ENCODE data around the gene KRT84.

Gene KRT84, protein sequence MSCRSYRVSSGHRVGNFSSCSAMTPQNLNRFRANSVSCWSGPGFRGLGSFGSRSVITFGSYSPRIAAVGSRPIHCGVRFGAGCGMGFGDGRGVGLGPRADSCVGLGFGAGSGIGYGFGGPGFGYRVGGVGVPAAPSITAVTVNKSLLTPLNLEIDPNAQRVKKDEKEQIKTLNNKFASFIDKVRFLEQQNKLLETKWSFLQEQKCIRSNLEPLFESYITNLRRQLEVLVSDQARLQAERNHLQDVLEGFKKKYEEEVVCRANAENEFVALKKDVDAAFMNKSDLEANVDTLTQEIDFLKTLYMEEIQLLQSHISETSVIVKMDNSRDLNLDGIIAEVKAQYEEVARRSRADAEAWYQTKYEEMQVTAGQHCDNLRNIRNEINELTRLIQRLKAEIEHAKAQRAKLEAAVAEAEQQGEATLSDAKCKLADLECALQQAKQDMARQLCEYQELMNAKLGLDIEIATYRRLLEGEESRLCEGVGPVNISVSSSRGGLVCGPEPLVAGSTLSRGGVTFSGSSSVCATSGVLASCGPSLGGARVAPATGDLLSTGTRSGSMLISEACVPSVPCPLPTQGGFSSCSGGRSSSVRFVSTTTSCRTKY

DNA sequence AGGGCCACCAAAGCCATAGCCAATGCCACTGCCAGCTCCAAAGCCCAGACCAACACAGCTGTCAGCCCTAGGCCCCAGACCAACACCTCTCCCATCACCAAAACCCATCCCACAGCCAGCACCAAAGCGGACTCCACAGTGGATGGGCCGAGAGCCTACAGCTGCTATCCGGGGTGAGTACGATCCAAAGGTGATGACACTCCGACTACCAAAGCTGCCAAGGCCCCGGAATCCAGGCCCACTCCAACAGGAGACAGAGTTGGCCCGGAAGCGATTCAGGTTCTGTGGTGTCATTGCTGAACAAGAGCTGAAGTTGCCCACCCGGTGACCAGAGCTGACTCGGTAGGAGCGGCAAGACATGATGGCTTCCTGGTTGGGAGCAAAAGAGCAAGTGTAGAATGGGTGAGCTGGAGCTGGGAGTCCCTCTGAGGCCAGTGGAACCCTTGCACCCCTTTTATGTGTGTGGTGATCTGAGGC is at the start of gene KRT84:
TSS of gene KRT84 (minus strand) at position 427 of the 477 bp plus-strand sequence. CDS start at position 360, 67 bp downstream.
- DNase-seq (ENCODE audit: low spot score) = no peak

DNA sequence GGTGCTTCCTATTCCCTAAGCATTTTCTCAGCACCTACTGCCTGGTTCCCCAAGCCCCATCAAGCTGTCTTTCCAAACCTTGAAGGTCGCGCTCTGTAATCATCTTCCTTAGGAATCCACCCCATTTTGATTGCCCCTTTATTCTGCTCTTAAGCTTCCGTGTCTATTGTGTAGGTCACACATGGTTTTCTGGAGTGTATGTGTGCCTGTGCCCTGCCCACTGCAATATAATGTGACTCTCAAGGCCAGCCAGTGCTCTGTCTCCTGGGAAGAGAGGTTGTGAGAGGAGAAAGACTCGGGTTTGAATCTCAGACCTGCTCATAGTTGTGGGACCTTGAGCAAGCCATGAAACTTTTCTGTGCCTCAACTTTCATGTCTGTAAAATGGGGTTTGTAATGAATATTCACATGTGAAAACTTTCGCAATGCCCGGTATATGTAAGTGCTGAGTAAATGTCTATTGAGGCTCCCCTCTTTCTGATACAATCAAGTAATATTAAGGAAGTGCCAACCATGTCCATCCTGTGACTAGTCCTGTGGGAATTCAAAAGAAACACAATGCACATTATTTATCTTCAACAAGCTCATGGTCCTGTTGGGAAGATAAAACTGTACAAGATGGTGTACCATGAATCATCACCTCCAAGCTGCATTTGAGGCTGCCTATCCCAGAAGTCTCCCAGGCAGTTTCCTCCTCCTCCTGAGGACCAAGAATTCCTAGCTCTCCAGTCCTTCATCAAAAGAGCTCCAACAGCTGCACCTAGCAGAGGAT is 49.5 kb upstream of the KRT84 start:
- DNase-seq (ENCODE audit: low spot score) = no peak

DNA sequence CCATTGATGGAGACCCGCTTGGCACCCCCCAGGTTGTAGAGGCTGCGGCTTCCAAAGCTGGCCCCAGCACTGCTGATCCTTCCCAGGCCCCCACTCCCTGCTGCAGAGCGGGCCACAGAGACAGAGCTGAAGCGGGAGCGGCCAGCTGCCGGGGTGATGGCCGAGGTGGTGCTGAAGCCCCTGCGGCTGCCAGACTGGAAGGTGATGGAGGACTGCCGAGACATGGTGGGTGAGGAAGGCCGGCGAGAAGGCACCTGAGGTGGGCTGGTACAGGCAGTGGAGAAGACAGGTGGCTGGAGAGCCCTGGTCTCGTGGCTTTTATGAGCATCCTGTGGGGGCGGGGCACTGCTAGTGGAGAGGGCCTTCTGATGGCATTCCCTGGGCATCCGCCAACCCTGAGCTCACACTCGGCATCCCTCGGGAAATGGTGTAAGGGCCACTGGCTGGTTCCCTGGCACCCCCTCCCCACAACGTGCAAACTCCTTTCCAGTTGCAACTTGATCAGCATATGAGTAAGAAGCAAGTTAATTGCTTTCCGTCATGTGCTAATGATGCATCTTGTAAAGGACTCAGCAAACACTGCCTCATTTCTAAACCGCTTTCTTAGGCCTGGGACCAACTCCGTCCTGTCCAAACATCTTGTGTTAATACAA is 48.8 kb upstream of the KRT84 start, which contains the start of gene KRT75:
TSS of gene KRT75 (minus strand) at position 291 of the 653 bp plus-strand sequence. CDS start at position 224, 67 bp downstream.
- no peak for DNase-seq (ENCODE audit: low spot score)

DNA sequence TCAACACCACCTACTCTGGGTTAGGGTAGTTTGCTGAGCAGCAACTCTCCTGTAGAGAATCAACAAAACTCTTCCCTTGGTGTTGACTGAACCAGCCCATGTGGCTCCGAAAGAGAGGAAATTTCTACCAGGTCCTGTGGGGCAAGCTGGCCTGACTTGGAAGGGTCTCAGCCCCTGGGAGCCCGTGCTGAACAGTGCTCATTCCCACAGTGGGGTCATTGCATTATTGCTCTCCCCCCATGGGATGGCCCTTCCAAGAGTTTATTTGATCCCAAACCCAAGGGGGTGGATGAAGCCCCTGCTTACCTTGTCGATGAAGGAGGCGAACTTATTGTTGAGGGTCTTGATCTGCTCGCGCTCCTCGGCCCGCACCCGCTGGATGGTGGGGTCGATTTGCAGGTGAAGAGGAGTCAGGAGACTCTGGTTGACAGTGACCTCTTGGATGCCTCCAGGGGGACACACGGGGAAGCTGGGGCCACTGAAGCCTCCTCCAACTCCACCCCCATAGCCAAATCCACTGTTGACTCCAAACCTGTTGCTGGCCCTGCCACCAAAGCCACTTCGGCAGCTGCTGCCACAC is 48.1 kb upstream of the KRT84 start:
- no peak for DNase-seq (ENCODE audit: low spot score)

DNA sequence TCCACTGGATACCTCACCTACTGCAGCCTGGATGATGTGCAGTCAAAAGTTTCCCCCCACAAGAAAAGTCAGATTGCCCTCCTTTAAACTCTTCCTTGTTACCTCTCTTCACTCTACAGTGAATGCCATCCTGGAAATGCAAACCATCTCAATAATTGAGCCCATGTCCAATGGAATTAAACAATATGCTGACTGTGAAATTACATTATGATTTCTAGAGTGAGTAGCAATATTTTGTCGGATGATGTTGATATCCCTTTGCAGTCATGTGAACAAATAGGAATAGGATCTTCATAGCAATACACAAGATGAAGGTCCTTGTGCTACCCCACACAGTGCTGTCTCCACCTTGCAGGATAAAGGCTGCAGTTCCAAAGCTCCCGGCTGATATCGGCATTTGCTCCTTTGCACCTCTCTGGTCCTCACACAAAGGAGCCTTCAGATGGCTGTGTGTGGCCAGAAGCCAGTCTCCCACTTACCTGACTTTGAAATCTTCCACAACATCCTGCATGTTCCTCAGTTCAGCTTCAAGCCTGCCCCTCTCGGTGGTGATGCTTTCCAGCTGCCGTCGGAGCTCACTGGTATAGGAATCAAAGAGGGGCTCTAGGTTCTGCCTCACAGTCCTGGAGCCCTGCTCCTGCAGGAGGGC is 47.2 kb upstream of the KRT84 start:
- no peak for DNase-seq (ENCODE audit: low spot score)

DNA sequence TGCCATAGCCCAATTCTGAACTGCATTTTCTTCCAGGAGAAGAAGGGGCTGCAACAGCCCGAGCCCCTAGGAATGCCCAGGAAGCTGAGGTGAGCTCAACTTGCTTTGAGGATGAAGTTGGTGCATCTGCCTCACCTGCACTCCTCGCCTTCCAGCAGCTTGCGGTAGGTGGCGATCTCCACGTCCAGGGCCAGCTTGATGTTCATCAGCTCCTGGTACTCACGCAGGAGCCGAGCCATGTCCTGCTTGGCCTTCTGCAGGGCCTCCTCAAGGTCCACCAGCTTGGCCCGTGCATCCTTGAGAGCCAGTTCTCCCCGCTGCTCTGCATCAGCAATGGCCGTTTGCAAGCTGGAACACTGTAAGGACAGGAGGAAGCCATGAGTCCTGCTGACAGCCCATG is 42.7 kb upstream of the KRT84 start:
- DNase-seq (ENCODE audit: low spot score) = no peak

DNA sequence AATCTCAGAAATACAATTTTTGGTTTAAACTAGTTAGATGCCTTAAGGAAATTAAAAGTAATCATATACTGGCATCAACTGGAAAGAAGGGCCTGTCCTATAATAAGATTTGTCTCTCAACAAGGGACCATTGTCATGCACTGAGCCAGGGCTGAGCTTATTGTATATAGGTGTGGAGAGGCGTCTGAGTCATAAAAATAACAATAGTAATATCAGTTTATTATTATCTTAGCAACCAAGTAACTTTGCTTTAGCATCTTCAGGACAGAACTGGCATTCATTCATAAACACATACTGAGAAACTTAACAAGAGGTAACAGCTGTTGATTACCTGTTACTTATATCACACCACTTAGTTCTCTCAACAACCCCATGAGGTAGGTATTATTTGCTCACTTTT is 41.6 kb upstream of the KRT84 start:
- no peak for DNase-seq (ENCODE audit: low spot score)

DNA sequence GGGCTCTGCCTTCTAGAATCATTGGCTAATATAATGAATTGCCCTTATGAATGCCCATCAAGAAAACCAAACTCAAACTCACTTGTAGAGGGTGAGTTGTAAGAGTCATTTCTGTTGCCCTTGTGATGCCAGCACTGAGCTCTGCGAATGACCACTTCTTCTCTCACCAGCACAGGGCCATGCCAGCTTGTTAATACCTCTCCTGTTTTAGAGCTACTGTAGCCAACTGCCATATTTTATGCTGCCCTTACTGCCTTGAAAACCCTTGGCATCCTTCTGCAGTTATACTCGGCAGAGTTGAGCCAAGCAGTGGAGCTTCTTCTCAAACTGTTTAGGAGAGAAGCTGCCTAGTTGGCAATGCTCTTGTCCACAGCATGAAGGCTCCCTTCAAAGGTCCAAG is 40.6 kb upstream of the KRT84 start:
- DNase-seq (ENCODE audit: low spot score) = no peak

DNA sequence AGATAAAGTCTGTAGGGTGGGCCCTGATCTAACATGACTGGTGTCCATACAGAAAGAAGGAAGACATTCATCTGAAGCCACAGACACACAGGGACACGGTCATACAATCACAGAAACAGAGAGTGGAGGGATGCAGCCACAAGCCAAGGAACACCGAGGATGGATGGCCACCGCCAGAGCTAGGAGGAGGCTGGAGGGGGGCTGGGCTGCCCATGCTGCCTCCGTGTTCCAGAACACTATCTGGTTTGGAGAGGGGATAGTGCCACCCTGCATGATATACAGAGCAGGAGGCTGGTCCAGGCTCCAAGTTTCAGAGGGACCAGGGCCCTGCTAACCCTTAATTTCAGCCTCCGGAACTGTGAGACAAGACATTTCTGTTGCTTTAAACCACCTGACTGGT is 40.0 kb upstream of the KRT84 start:
- DNase-seq (ENCODE audit: low spot score) = no peak

DNA sequence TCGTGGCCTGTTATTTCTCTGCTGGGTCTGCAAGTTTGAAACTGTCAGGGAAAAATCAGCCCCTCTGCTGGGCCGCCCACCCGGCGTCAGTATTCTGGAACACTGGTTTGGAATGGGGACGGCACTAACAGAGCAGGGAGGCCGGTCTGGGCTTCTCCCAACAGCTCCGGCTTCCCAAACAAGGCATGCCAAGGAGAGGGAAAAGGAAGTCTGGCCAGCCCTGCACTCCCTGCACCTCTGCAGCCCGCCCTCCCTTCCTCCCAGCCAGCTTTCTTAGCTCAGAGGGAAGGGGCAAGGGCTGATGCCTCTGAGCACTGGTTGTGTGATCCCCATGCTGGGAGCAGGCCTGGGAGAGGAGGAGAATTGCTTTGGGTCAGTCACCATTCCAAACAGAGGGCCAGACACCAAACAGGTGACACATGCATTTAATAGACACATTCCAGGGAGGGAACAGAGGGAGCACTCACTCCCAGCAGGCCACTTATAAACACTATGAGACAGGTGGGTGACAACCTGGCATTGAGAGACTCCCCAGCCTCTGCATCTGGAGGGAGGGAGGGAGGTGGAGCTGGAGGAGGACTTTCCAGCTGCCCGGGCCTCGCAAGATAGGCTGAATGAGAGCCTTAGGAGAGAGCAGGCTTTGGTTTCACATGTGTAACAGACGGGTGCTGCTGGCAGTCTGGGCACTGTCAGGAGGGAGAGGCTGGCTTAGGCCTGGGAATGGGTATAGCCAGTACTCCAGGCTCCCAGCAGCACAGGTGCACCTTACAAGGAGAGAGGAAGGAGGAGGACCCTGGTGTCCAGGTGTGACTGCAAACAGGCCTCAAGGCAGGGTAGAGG is 38.4 kb upstream of the KRT84 start:
- DNase-seq (ENCODE audit: low spot score) = no peak

DNA sequence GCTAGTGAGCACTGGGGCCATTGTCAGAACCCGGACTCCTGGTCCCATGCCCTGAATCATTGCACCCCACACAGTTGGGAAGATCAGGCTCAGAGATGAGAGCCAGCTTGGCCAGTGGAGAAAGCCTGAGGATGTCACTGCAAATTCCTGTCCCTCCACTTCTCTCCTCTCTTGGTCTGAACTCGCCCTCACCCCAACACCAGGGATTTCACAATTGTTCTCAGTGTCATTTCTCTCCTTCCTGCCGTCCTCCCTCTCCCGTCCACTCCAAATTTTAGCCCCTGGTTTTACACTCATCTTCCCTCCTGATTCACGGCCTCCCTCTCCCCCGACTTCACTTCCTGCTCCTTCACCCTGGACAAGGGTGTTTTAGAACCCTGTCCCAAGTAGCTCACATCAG is 37.6 kb upstream of the KRT84 start:
- DNase-seq (ENCODE audit: low spot score) = no peak

DNA sequence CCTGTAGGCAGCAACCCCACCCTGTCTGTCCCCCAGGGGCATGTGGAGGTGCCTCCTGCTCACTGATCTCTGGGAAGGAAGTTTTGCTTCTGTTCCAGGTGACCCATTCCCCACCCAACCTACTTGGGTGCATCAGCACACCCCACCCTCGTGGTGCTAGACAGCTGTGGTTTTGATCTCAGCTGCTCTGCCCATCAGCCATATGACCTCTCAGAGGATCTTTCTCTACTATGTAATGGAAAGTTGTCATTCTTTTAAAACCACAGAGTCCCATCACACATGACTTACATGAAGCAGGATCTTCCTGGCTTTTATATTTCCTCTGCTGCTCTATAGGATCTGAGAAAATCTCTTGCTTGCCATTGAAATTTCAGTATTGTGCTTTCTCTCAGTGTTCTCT is 34.2 kb upstream of the KRT84 start:
- DNase-seq (ENCODE audit: low spot score) = no peak

DNA sequence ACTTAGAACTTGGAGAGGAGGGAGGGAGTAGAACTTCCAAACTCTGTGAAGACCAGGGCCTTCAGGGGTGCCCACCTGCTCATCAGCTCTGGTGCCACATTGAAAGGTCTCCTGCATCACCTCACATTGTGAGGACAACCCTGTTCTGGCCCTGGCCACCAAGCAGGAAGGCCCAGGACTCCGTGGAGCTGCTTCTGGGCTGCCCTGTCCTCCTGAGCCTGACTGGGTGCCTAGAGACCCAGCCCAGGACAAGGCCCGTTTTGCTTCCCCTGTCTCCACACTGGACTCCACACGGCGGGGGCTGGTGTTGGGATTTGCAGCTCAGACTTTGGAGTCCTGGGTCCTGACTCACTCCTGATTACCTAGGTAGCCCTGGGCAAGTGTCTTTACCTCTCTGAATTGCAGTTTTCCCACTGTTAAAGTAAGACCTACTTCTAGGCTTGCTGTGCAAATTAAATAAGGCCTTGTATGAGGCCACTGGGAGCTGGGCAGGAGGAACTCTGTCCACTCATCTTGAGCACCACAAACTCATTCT is 33.2 kb upstream of the KRT84 start:
- DNase-seq (ENCODE audit: low spot score) = no peak

DNA sequence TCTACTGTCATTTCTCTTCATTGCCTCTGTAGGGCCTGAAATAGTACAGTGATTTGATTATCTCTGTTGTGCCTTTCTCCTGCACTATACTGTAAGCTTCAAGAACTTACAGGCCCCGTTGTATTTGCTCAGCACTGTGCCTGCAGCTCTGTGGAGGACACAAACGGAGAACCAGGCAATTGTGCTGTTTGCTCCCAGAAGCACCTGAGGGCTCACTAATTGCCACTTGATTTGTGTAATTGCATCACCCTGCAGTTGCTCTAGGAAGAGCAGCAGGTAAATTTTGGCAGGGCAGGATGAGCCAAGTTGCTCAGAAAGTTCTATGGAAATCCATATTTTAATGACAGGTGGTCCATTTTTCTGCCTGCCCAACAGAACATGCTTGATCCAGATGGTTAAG is 32.3 kb upstream of the KRT84 start:
- DNase-seq (ENCODE audit: low spot score) = no peak

DNA sequence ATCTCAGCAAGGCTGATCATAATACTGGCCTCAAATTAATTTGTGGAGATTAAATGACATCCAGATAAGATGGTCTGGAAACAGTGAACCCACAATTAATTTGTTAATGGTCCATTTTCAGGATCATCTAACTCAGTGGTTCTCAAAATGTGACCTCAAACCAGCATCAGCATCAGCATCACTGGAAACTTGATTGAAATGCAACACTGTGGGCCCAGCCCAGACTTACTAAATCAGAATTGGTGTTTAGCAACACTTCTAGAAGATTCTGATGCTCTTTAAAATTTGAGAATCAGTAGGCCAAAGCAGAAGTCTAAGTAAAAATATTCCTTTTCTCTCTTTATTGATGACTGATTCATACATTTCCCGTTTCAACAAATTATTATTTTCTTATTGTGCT is 31.3 kb upstream of the KRT84 start:
- no peak for DNase-seq (ENCODE audit: low spot score)

DNA sequence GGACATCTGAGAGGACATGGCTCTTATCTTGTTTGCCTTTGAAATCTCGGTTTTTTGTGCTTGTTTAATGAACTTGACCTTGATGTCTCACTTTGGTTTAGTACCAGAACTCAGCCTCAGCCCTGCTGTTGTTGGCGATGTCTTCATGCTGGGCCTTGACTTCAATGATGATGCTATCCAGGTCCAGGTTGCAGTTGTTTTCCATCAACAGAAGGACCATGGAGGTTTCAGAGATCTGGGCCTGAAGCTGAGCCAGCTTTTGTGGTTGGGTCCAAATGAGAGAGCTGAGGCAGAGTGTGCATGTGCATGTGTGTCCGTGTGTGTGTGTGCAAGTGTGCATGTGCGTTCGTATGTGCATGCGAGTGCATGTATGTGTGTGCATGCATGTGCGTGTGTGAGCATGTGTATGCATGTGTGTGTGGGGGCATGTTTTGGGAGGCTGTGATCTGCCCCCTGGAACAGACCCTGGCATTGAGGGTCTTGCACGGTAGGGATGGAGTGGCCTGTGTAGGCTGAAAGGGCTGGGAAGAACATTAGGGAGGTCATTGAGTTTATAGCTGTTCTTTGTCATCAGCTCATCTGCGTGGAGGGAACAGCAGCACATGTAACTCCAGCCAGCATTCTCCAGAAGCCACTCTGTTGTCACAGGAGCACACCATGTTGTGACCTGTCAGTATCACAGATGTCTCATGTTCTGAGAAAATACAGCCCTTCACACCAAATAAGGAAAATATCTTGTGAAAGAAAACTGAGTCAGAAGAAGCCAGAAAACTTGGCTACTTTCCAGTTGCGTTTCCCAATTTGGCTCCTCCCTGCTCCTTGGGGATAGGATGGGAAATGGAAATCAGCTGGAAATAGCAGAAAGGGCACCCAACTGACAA is 30.7 kb upstream of the KRT84 start:
- no peak for DNase-seq (ENCODE audit: low spot score)

DNA sequence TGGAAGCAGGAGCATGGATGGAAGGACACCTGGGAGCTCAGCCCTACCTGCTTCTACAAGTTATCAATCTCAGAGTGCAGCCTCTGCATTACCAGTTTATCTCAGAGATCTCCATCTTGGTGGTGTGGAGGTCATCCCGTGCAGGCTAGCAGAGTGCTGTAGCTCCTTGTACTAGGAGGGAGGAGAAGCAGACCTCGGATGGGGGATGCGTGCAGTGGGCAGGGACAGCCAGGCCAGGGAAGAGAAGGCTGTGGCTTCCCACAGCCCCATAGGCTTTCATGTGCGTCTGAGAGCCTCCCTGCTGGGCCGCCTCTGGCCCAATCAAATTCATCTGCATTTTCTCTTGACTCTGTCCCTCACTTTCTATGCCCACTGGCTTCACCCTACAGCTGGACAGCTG is 29.5 kb upstream of the KRT84 start:
- no peak for DNase-seq (ENCODE audit: low spot score)

DNA sequence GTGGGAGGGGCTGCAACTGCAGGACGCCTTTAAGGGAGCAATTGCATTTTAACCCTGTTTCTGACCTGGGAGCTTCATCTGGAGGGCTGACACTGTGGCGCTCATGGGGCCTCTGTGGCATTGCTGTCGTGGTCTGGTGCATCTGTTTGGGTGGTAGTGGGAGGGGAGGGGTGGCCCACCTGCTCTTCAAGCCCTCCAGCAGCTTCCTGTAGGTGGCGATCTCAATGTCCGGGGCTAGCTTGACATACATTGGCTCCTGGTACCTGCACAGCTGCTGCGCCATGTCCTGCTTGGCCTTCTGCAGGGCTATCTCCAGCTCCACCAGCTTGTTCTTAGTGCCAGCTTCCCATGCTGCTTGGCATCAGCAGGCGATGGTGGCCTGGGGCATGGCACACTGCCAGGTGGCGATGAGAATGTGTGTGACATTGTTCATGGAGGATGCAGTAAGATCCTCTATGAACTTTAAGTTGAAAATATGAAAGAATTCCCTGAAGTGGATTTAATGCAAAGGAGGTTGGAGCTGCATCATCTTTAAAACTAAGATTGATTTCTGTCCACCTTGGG is 28.4 kb upstream of the KRT84 start:
- peak; percentile 9 for DNase-seq (ENCODE audit: low spot score)

DNA sequence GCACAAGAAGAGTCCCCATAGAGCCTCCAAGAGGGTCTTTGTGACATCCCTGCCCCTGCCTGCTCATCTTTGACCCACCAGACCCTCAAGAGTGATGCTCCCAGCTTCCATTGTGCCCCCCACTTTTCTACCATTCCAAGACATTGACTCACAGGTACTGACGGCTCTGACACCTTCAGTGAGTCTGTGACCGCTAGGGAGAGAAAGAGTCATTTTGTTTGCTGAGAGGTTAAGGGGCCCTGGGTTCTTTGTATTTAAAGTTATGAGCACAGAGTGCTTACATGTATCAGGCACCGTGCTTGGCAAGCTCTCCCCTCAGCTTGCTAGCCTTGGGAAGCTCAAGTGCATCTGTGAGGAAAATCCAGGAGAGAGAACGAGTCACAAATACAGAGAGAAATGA is 27.8 kb upstream of the KRT84 start:
- DNase-seq (ENCODE audit: low spot score) = no peak

Measured in NAMALWA (cell line).